Trophoblast cell (in vitro differentiated cells and primary cell): ENCODE data around the gene ANKEF1.

Source experiments
- DNase-seq, 2 donors: peaks; one replicate each; pipeline ENCODE4 v3.0.0-alpha.2; 2016
- H2AFZ ChIP-seq: 2 replicates; pipeline ENCODE4 v1.6.1; 2013; ENCODE audit warnings: low read length, moderate library complexity, mild to moderate bottlenecking; ENCODE audit not compliant: insufficient read depth, poor library complexity
- H2AK5ac ChIP-seq: 2 replicates; pipeline ENCODE4 v1.6.1; 2013; ENCODE audit warnings: mild to moderate bottlenecking, low read length
- H2BK120ac ChIP-seq: 2 replicates; pipeline ENCODE4 v1.6.1; 2013; ENCODE audit warnings: low read length, mild to moderate bottlenecking, moderate library complexity; ENCODE audit not compliant: insufficient read depth, poor library complexity
- H2BK12ac ChIP-seq: 2 replicates; pipeline ENCODE4 v1.6.1; 2013; ENCODE audit warnings: mild to moderate bottlenecking, low read length, moderate library complexity
- H2BK5ac ChIP-seq: 2 replicates; pipeline ENCODE4 v1.6.1; 2013; ENCODE audit warnings: low read length, low read depth, moderate library complexity, mild to moderate bottlenecking; ENCODE audit not compliant: poor library complexity
- H3K14ac ChIP-seq: 2 replicates; pipeline ENCODE4 v1.6.1; 2013; ENCODE audit warnings: mild to moderate bottlenecking, low read length
- H3K18ac ChIP-seq: 2 replicates; pipeline ENCODE4 v1.6.1; 2013; ENCODE audit warnings: mild to moderate bottlenecking, low read length
- H3K23ac ChIP-seq: 2 replicates; pipeline ENCODE4 v1.6.1; 2013; ENCODE audit warnings: low read length
- H3K27ac ChIP-seq: 2 replicates; pipeline ENCODE4 v1.5.1; 2013; ENCODE audit warnings: low read depth, mild to moderate bottlenecking, inconsistent platforms, low read length, moderate library complexity
- H3K27me3 ChIP-seq: 2 replicates; pipeline ENCODE4 v1.6.1; 2013; ENCODE audit warnings: inconsistent platforms, mild to moderate bottlenecking, low read length, moderate library complexity; ENCODE audit not compliant: insufficient read depth
- H3K36me3 ChIP-seq, 2 experiments: 1 replicate in 1 of 2; 2 replicates in 1 of 2; pipeline ENCODE4 v1.6.1; 2013; ENCODE audit warnings: low read length in 2 of 2, mild to moderate bottlenecking in 2 of 2, moderate library complexity in 1 of 2; ENCODE audit not compliant: insufficient read depth in 2 of 2, control insufficient read depth in 1 of 2
- H3K4ac ChIP-seq: 2 replicates; pipeline ENCODE4 v1.6.1; 2013; ENCODE audit warnings: low read depth, mild to moderate bottlenecking, low read length, moderate library complexity
- H3K4me1 ChIP-seq, 2 experiments: 1 replicate in 1 of 2; 2 replicates in 1 of 2; pipeline ENCODE4 v1.6.1; 2013; ENCODE audit warnings: low read length in 2 of 2, mild to moderate bottlenecking in 2 of 2, moderate library complexity in 1 of 2; ENCODE audit not compliant: insufficient read depth in 2 of 2, control insufficient read depth in 1 of 2
- H3K4me2 ChIP-seq: 2 replicates; pipeline ENCODE4 v1.6.1; 2013; ENCODE audit warnings: inconsistent platforms, mild to moderate bottlenecking, low read length, moderate library complexity
- H3K4me3 ChIP-seq: 2 replicates; pipeline ENCODE4 v1.5.1; 2013; ENCODE audit warnings: mild to moderate bottlenecking, low read depth, low read length, inconsistent platforms
- H3K79me1 ChIP-seq: one replicate; pipeline ENCODE4 v1.6.1; 2013; ENCODE audit warnings: low read length
- H3K79me2 ChIP-seq: 2 replicates; pipeline ENCODE4 v1.6.1; 2013; ENCODE audit warnings: low read length, mild to moderate bottlenecking; ENCODE audit not compliant: control insufficient read depth, insufficient read depth, poor library complexity
- H3K9ac ChIP-seq: 2 replicates; pipeline ENCODE4 v1.6.1; 2013; ENCODE audit warnings: mild to moderate bottlenecking, low read length
- H3K9me3 ChIP-seq: 2 replicates; pipeline ENCODE4 v1.6.1; 2013; ENCODE audit warnings: low read depth, mild to moderate bottlenecking, control low read depth, inconsistent platforms, low read length; ENCODE audit not compliant: insufficient read depth
- H4K12ac ChIP-seq: 2 replicates; pipeline ENCODE4 v1.6.1; 2013; ENCODE audit warnings: low read depth, mild to moderate bottlenecking, low read length, moderate library complexity
- H4K8ac ChIP-seq: 2 replicates; pipeline ENCODE4 v1.6.1; 2013; ENCODE audit warnings: low read depth, mild to moderate bottlenecking, low read length, moderate library complexity
- H4K91ac ChIP-seq: one replicate; pipeline ENCODE4 v1.6.1; 2013; ENCODE audit warnings: low read depth, mild to moderate bottlenecking, low read length, moderate library complexity
- WGBS: extraction: QIAGEN DNeasy Blood & Tissue Kit; methylation state at CpG from one replicate; pipeline ENCODE4 v1.1.7; 2013; ENCODE audit warnings: missing lambda C conversion rate; ENCODE audit not compliant: insufficient read length, insufficient coverage; ENCODE audit errors: extremely low coverage; 5-methylcytosine and 5-hydroxymethylcytosine counted together

Gene ANKEF1

DNA sequence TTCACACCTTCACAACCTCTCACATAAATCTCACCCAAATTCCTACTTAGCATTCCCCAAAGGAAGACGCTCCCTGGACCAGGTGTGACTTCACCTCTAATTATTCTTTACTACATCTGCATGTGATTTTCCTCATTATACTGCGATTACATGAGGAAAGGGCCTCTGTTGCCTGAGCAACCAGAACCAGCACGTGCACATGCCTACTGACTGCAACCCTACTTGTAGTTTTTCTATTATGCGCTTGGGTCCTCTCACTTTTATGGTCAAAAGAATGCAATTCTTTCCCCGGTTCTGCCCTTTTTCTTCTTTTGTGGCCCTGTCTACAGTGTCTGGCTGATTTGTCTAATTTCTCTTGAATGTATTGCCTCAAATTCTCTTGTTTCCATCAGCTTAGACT, 20.4 kb upstream of the ANKEF1 start:
- no peak overlapping the region for H4K91ac ChIP-seq
- H2BK5ac ChIP-seq = no peak overlapping the region
- no peak overlapping the region for H4K12ac ChIP-seq
- no peaks in the 10 kb centered on the region for H3K27me3 ChIP-seq
- no peak overlapping the region for H3K4me3 ChIP-seq
- H2BK120ac ChIP-seq = no peak overlapping the region
- H4K8ac ChIP-seq = no peak overlapping the region
- no peak overlapping the region for H2BK12ac ChIP-seq
- H3K79me1 ChIP-seq = no peaks in the 10 kb centered on the region
- H3K36me3 ChIP-seq = no peaks in the 10 kb centered on the region
- no peak overlapping the region for H3K18ac ChIP-seq
- no peak overlapping the region for H2AFZ ChIP-seq
- no peak overlapping the region for H3K9ac ChIP-seq
- DNase-seq = no peak
- H3K27ac ChIP-seq = no peak overlapping the region
- H3K4me2 ChIP-seq = no peak overlapping the region
- H3K79me2 ChIP-seq = no peaks in the 10 kb centered on the region
- no peak overlapping the region for H3K14ac ChIP-seq
- H3K4me1 ChIP-seq = no peaks in the 10 kb centered on the region
- WGBS = no CpG with 5 or more reads among the region's 5 CpGs
- H2AK5ac ChIP-seq = no peak overlapping the region
- no peak overlapping the region for H3K4ac ChIP-seq
- no peak overlapping the region for H3K23ac ChIP-seq
- no peaks in the 10 kb centered on the region for H3K9me3 ChIP-seq

DNA sequence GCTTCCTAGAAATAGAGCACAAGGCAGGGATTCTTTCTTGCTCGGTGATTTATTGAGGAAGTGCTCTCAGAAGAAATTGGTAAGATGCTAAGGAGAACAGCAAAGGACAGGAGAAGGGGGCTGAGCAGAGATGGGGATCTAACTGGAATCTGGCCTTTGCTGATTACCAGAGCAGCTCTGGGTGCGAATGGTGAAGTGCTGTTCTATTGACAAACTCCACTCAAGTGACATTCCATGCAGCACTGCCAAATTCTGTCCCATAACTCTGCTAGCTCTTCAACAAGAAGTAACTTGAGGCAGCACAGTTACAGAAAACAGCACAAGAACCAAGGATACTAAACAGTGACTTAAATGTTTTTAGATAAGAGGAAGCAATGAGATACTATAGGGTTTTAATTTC, 13.8 kb upstream of the ANKEF1 start:
- H3K36me3 ChIP-seq = no peaks in the 10 kb centered on the region
- H3K27ac ChIP-seq = no peak overlapping the region
- no CpG with 5 or more reads among the region's 2 CpGs for WGBS
- no peaks in the 10 kb centered on the region for H3K27me3 ChIP-seq
- H3K18ac ChIP-seq = no peak overlapping the region
- no peak for DNase-seq
- no peak overlapping the region for H3K4me3 ChIP-seq
- H4K12ac ChIP-seq = no peak overlapping the region
- H3K9me3 ChIP-seq = no peaks in the 10 kb centered on the region
- no peaks in the 10 kb centered on the region for H3K79me2 ChIP-seq
- H3K79me1 ChIP-seq = no peaks in the 10 kb centered on the region
- no peak overlapping the region for H3K9ac ChIP-seq
- no peak overlapping the region for H3K4ac ChIP-seq
- no peak overlapping the region for H3K4me2 ChIP-seq
- no peak overlapping the region for H2AK5ac ChIP-seq
- no peak overlapping the region for H4K91ac ChIP-seq
- no peak overlapping the region for H2BK5ac ChIP-seq
- H3K14ac ChIP-seq = no peak overlapping the region
- no peak overlapping the region for H4K8ac ChIP-seq
- H2BK120ac ChIP-seq = no peak overlapping the region
- no peak overlapping the region for H3K23ac ChIP-seq
- no peak overlapping the region for H2AFZ ChIP-seq
- H3K4me1 ChIP-seq = no peaks in the 10 kb centered on the region
- H2BK12ac ChIP-seq = no peak overlapping the region

DNA sequence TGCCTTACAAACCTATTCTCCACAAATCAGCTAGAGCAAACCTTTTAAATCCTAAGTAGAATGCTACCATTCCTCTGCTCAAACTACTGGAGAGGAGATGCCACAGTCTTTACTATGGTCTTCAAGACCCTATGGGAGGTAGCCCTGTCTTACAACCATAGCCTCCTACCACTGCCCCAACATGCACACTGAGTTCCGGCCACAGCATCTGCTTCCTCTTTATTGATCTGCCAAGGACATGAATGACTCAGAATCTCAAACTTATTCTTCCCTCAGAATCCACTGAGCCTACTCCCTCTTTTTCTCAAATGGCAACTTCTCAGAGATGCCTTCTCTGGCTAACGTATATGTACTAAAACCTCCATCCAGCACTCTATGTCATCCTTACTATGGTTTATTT, 12.2 kb upstream of the ANKEF1 start:
- DNase-seq = no peak
- Histone ChIP-seq H3K4ac (no peak overlapping the region), H3K4me3 (no peak overlapping the region), H2BK12ac (no peak overlapping the region), H4K91ac (no peak overlapping the region), H3K79me2 (no peaks in the 10 kb centered on the region), H3K4me1 (no peaks in the 10 kb centered on the region), H3K23ac (no peak overlapping the region), H2AK5ac (no peak overlapping the region), H3K36me3 (no peaks in the 10 kb centered on the region), H3K9me3 (no peaks in the 10 kb centered on the region), H4K12ac (no peak overlapping the region), H3K79me1 (no peaks in the 10 kb centered on the region), H3K27ac (no peak overlapping the region), H2BK120ac (no peak overlapping the region), H3K18ac (no peak overlapping the region), H2AFZ (no peak overlapping the region), H3K27me3 (no peaks in the 10 kb centered on the region), H2BK5ac (no peak overlapping the region), H4K8ac (no peak overlapping the region), H3K14ac (no peak overlapping the region), H3K9ac (no peak overlapping the region), H3K4me2 (no peak overlapping the region)
- no CpG with 5 or more reads among the region's 2 CpGs for WGBS

DNA sequence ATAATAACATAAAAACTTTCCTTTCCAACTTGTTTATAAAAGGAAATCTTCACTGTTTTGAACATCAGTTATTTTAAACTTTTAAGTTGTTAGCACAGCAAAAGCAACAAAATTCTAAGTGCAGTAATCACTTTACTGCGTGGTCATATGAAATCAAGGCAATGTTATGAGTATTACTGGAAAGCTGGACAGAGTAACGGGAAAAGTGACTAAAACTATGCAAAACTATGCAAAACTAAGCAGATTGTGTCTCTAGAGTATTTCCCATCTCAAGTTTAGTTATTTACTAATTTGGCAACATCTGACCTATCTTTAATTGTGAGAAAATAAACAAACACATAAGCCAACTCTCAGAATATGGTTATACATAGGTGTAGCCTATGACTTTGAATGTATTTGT, 10.9 kb upstream of the ANKEF1 start:
- H3K27ac ChIP-seq = no peak overlapping the region
- no peaks in the 10 kb centered on the region for H3K79me2 ChIP-seq
- DNase-seq = no peak
- H3K4me2 ChIP-seq = no peak overlapping the region
- WGBS = no CpG with 5 or more reads among the region's 2 CpGs
- H3K9ac ChIP-seq = no peak overlapping the region
- no peak overlapping the region for H2BK5ac ChIP-seq
- no peaks in the 10 kb centered on the region for H3K27me3 ChIP-seq
- no peak overlapping the region for H2BK120ac ChIP-seq
- no peaks in the 10 kb centered on the region for H3K9me3 ChIP-seq
- H3K79me1 ChIP-seq = no peaks in the 10 kb centered on the region
- no peak overlapping the region for H3K4me3 ChIP-seq
- no peak overlapping the region for H3K18ac ChIP-seq
- H3K4me1 ChIP-seq = no peaks in the 10 kb centered on the region
- no peak overlapping the region for H3K14ac ChIP-seq
- H3K23ac ChIP-seq = no peak overlapping the region
- no peaks in the 10 kb centered on the region for H3K36me3 ChIP-seq
- no peak overlapping the region for H2AFZ ChIP-seq
- no peak overlapping the region for H4K12ac ChIP-seq
- no peak overlapping the region for H2BK12ac ChIP-seq
- no peak overlapping the region for H4K8ac ChIP-seq
- H2AK5ac ChIP-seq = no peak overlapping the region
- no peak overlapping the region for H3K4ac ChIP-seq
- no peak overlapping the region for H4K91ac ChIP-seq
